HepG2 (cell line): ENCODE results near the gene PRDM15. TPM values are rescaled to one million over a fixed set of nuclear protein-coding genes. Genes with fewer than 3 reads are reported as not detected.

Experiments used
- ATAC-seq: fragments of 200-7000 bp; cut with Tn5 transposase; 3 replicates; pipeline ENCODE4 v1.9.1; 2020; ENCODE audit warnings: mild to moderate bottlenecking, moderate library complexity
- BruUV-seq: library from RNA; stranded (reverse); fragments of 400-500 nt; replicated peaks from 2 replicates; lab custom pipeline; 2021; lab: Mats Ljungman, UMichigan
- CTCF ChIA-PET: fragments of 300-600 bp; formaldehyde crosslinking; extraction: SDS; loops from one replicate; lab custom pipeline; 2021; ENCODE audit warnings: low total read pairs, inconsistent platforms, low intra/inter-chr PET ratio; lab: Yijun Ruan, JAX
- POLR2A ChIA-PET: fragments of 350-600 bp; sonication (Branson Sonifier 250); formaldehyde crosslinking; loops from one replicate; lab custom pipeline; 2020; ENCODE audit warnings: antibody characterized with exemption, inconsistent platforms; lab: Yijun Ruan, JAX
- DNase-seq: peaks from one replicate; pipeline ENCODE4 v3.0.0-alpha.2; 2015; ENCODE audit warnings: low spot score
- FAIRE-seq: peaks from 3 replicates; lab custom pipeline; 2011; peaks lifted over from hg19 to GRCh38; lab: Jason Lieb, UNC
- H2AFZ ChIP-seq: one replicate; pipeline ENCODE4 v1.6.1; 2011; ENCODE audit warnings: low read length, inconsistent platforms
- H3K27ac ChIP-seq: fragments of 300-600 bp; 3 replicates; pipeline ENCODE4 v1.8.0; 2011; ENCODE audit warnings: mixed run types, mild to moderate bottlenecking, mixed read lengths, low read length, inconsistent platforms; ENCODE audit not compliant: insufficient read depth; ENCODE audit errors: extremely low read length
- H3K27me3 ChIP-seq, 2 experiments: fragments of 200-600 bp in 1 of 2; 2 replicates in 1 of 2; 3 replicates in 1 of 2; pipeline versions ENCODE4 v1.6.0 to v1.8.0; 2011; ENCODE audit warnings: low read length in 2 of 2, mild to moderate bottlenecking in 2 of 2, moderate library complexity in 2 of 2, inconsistent platforms in 1 of 2; ENCODE audit not compliant: insufficient read depth in 2 of 2, control insufficient read depth in 1 of 2
- H3K36me3 ChIP-seq, 2 experiments: fragments of 200-600 bp in 1 of 2; replicated peaks in 1 of 2; 2 replicates in 1 of 2; 3 replicates in 1 of 2; pipeline versions ENCODE4 v1.5.1 to v1.8.0; 2011; ENCODE audit warnings: low read length in 2 of 2, inconsistent platforms in 1 of 2; ENCODE audit not compliant: insufficient read depth in 2 of 2, control insufficient read depth in 1 of 2
- H3K4me1 ChIP-seq: 2 replicates; pipeline ENCODE4 v1.5.1; 2012; ENCODE audit warnings: low read length, inconsistent platforms; ENCODE audit not compliant: insufficient read depth
- H3K4me2 ChIP-seq: 2 replicates; pipeline ENCODE4 v1.6.0; 2011; ENCODE audit warnings: low read depth, low read length, inconsistent platforms
- H3K4me3 ChIP-seq, 3 experiments: fragments of 200-600 bp in 1 of 3; sonication (generic), shearing (Covaris generic) in 1 of 3; replicated peaks in 1 of 3; 2 replicates each; pipeline ENCODE4 v1.5.1; 2011 to 2016; ENCODE audit warnings: low read length in 3 of 3, inconsistent platforms in 2 of 3, low read depth in 2 of 3, mild to moderate bottlenecking in 2 of 3, control low read depth in 1 of 3, mixed read lengths in 1 of 3; ENCODE audit not compliant: insufficient read depth in 1 of 3
- H3K79me2 ChIP-seq: one replicate; pipeline ENCODE4 v1.6.1; 2011; ENCODE audit warnings: low read length, inconsistent platforms; ENCODE audit not compliant: insufficient read depth
- H3K9ac ChIP-seq: 2 replicates; pipeline ENCODE4 v1.6.0; 2011; ENCODE audit warnings: mild to moderate bottlenecking, low read depth, low read length, inconsistent platforms; ENCODE audit not compliant: insufficient read depth
- H3K9me3 ChIP-seq: 2 replicates; pipeline ENCODE4 v1.5.1; 2012; ENCODE audit warnings: mild to moderate bottlenecking, low read length
- H4K20me1 ChIP-seq: 2 replicates; pipeline ENCODE4 v1.6.0; 2011; ENCODE audit warnings: inconsistent platforms, mild to moderate bottlenecking, low read length, moderate library complexity; ENCODE audit not compliant: insufficient read depth
- ARID4A ChIP-seq: sonication (generic); formaldehyde crosslinking; IDR thresholded peaks from 2 replicates; pipeline ENCODE4 v1.5.0; 2020; ENCODE audit warnings: mild to moderate bottlenecking, missing genetic modification reagents, borderline replicate concordance
- CBX2 ChIP-seq, 2 experiments: fragments of 200-600 bp in 1 of 2; sonication (generic); formaldehyde crosslinking in 1 of 2; IDR thresholded peaks; 2 replicates each; pipeline versions ENCODE4 v1.7.0 to v1.8.1; 2018 to 2022; ENCODE audit warnings: low read depth in 2 of 2, low read length in 1 of 2, mild to moderate bottlenecking in 1 of 2, missing genetic modification reagents in 1 of 2
- DDIT3 ChIP-seq: sonication (generic); formaldehyde crosslinking; IDR thresholded peaks from 2 replicates; pipeline ENCODE4 v1.4.0; 2020; ENCODE audit warnings: mild to moderate bottlenecking, missing genetic modification reagents
- ETV6 ChIP-seq: sonication (generic); formaldehyde crosslinking; conservative IDR thresholded peaks from 2 replicates; pipeline ENCODE4 v1.4.0; 2020; ENCODE audit warnings: missing genetic modification reagents
- MEF2D ChIP-seq: sonication (generic); formaldehyde crosslinking; IDR thresholded peaks from 2 replicates; pipeline ENCODE4 v1.5.1; 2020; ENCODE audit warnings: mild to moderate bottlenecking, missing genetic modification reagents
- MLLT10 ChIP-seq: sonication (generic); formaldehyde crosslinking; IDR thresholded peaks from 2 replicates; pipeline ENCODE4 v1.4.0; 2020; ENCODE audit warnings: missing genetic modification reagents
- RERE ChIP-seq: IDR thresholded peaks from 2 replicates; pipeline ENCODE4 v1.6.1; 2016; ENCODE audit warnings: low read depth, missing genetic modification reagents, missing compliant biosample characterization
- TEAD3 ChIP-seq: optimal IDR thresholded peaks from 2 replicates; pipeline ENCODE3; 2016; ENCODE audit warnings: borderline replicate concordance
- ZBTB38 ChIP-seq: sonication (generic); formaldehyde crosslinking; IDR thresholded peaks from 2 replicates; pipeline ENCODE4 v1.5.1; 2020; ENCODE audit warnings: mild to moderate bottlenecking, missing genetic modification reagents
- ZEB1 ChIP-seq: IDR thresholded peaks from 2 replicates; pipeline ENCODE4 v1.6.1; 2012; ENCODE audit warnings: mild to moderate bottlenecking, low read depth, inconsistent platforms; ENCODE audit not compliant: insufficient replicate concordance
- ZNF101 ChIP-seq: sonication (generic); formaldehyde crosslinking; IDR thresholded peaks from 2 replicates; pipeline ENCODE4 v1.4.0; 2020; ENCODE audit warnings: mild to moderate bottlenecking, low read depth, missing genetic modification reagents, borderline replicate concordance
- ZNF678 ChIP-seq: sonication (generic); formaldehyde crosslinking; IDR thresholded peaks from 2 replicates; pipeline ENCODE4 v1.4.0; 2020; ENCODE audit warnings: mild to moderate bottlenecking, missing genetic modification reagents
- ZNF768 ChIP-seq: sonication (generic); formaldehyde crosslinking; IDR thresholded peaks from 2 replicates; pipeline ENCODE4 v1.4.0; 2020; ENCODE audit warnings: missing genetic modification reagents
- WGBS: methylation state at CpG from one replicate; pipeline ENCODE4 v1.1.6; 2017; ENCODE audit warnings: low lambda C conversion rate; 5-methylcytosine and 5-hydroxymethylcytosine counted together
- in situ Hi-C: cut with HindIII; loops from 2 replicates; pipeline ENCODE4 v1.10.0; 2017; ENCODE audit warnings: low pct_unique_long_range_greater_than_20kb; ENCODE audit not compliant: extremely low pct_ligation_motif_present
- intact Hi-C: fragments of 100-400 bp; cut with micrococcal nuclease; formaldehyde crosslinking; loops from one replicate; pipeline ENCODE4 v1.10.0; 2022; ENCODE audit not compliant: unreplicated experiment
- polyA plus RNA-seq, 8 experiments: library from polyadenylated mRNA; depleted of rRNA in 3 of 8; stranded (reverse) in 7 of 8; unstranded in 1 of 8; fragments of >200 nt; fragmentation: Illumina TruSeq in 4 of 8; extraction: Trizol in 4 of 8; gene quantifications; 2 replicates each; pipeline versions ENCODE4 v1.2.1 to v1.2.3, GENCODE V29; 2011 to 2016; ENCODE audit warnings: low read depth in 4 of 8, missing spikeins in 1 of 8, mixed read lengths in 1 of 8; ENCODE audit not compliant: insufficient read depth in 1 of 8
- total RNA-seq, 5 experiments: library from RNA; depleted of rRNA; stranded (reverse); fragments of >200 nt; fragmentation: Illumina TruSeq; extraction: Trizol; gene quantifications; 2 replicates each; pipeline ENCODE4 v1.2.3, GENCODE V29; 2016; ENCODE audit warnings: low read depth in 1 of 5

The PRDM15 gene
- total and polyA plus RNA-seq, 2 of the 13 experiments (the other 11 are each of a cell fraction or from before 2014, with no cell fraction given) = 4.0 to 6.9 TPM

- DNase-seq = no peak
- 22% methylated on average over 4 of the region's 5 CpGs for WGBS
- intact Hi-C loops (loop anchor here (2.0 to 5.0 kb wide), 5 partner anchors 19 to 91 kb away; no protein-coding TSS in a partner anchor), in situ Hi-C loops (loop anchor here (5.0 kb wide), 2 partner anchors 53 to 103 kb away; no protein-coding TSS in a partner anchor)
- ChIA-PET CTCF (no interaction called here), POLR2A (interaction anchor here (2.6 to 8.1 kb wide), 3 partner anchors 19 to 86 kb away, joined by 7 to 106 read pairs (median 29); no protein-coding TSS in a partner anchor)
- H3K27me3 ChIP-seq = peaks cover 4 to 50% of the 10 kb centered on the region in 2 experiments; a peak in 4 of 5 replicates
- H2AFZ ChIP-seq = no peak overlapping the region
- peak overlapping the region; percentile 97 for H3K4me2 ChIP-seq
- no peak overlapping the region for H3K27ac ChIP-seq
- H3K4me3 ChIP-seq = peak overlapping the region in 1 of 3 experiments; percentile 68; a peak in 1 of 6 replicates
- peaks cover 11% of the 10 kb centered on the region for H4K20me1 ChIP-seq
- ATAC-seq = no peak
- peaks cover 14% of the 10 kb centered on the region for H3K79me2 ChIP-seq
- no peak for FAIRE-seq
- peak overlapping the region; percentile 59; the same call in 1 of the 2 replicates for H3K9ac ChIP-seq
- BruUV-seq = no TSS peak
- no peaks in the 10 kb centered on the region for H3K36me3 ChIP-seq
- H3K9me3 ChIP-seq = no peaks in the 10 kb centered on the region
- H3K4me1 ChIP-seq = peaks cover 66% of the 10 kb centered on the region
- TF ChIP-seq ARID4A = peak; percentile 22; the same call in 1 of the 2 replicates
- TF ChIP-seq DDIT3 (CRISPR knock-in tag) = no peak
- no peak for TF ChIP-seq TEAD3
- TF ChIP-seq ZNF678 (CRISPR knock-in tag) = no peak
- no peak for TF ChIP-seq ZEB1
- TF ChIP-seq ETV6 = no peak
- no peak for TF ChIP-seq CBX2 (IDR thresholded peaks at IDR 0.05; ENCODE audit: low read depth, low read length)
- no peak for TF ChIP-seq CBX2 (CRISPR knock-in tag; IDR thresholded peaks at IDR 0.05; ENCODE audit: low read depth)
- no peak for TF ChIP-seq RERE
- no peak for TF ChIP-seq ZBTB38 (CRISPR knock-in tag)
- no peak for TF ChIP-seq ZNF101 (CRISPR knock-in tag)
- no peak for TF ChIP-seq MEF2D (CRISPR knock-in tag)
- TF ChIP-seq ZNF768 (CRISPR knock-in tag) = no peak
- TF ChIP-seq MLLT10 (CRISPR knock-in tag) = no peak
Observed at GRCh38 chr21:41769933-41770332, 109.2 kb downstream of the PRDM15 start.
